K562 (cell line): ENCODE data around the gene GNG14. TPM values are rescaled to one million over a fixed set of nuclear protein-coding genes. Genes with fewer than 3 reads are reported as not detected.
A peak's percentile ranks its signal among the peaks of the same experiment; 100 is the strongest.

Experiments
- ESRRA ChIP-seq: fragments of 450-650 bp; IDR thresholded peaks from 2 replicates; pipeline ENCODE4 v1.6.1; 2014; ENCODE audit warnings: low read depth, mild to moderate bottlenecking, moderate library complexity, borderline replicate concordance
- ETV6 ChIP-seq, 3 experiments: fragments of 150-350 bp in 1 of 3; sonication (generic) in 1 of 3; formaldehyde crosslinking in 1 of 3; IDR thresholded peaks; 2 replicates each; pipeline versions ENCODE4 v1.6.1 to v1.8.0; 2014 to 2022; ENCODE audit warnings: borderline replicate concordance in 2 of 3, low read depth in 2 of 3, antibody characterized with exemption in 1 of 3, low read length in 1 of 3, mild to moderate bottlenecking in 1 of 3, missing genetic modification reagents in 1 of 3
- GTF2F1 ChIP-seq: IDR thresholded peaks from 2 replicates; pipeline ENCODE4 v1.6.1; 2011; ENCODE audit warnings: low read depth, low read length, improper control_type of control experiment
- LCOR ChIP-seq: sonication (generic); formaldehyde crosslinking; IDR thresholded peaks from 2 replicates; pipeline ENCODE4 v1.8.0; 2022; ENCODE audit warnings: mild to moderate bottlenecking, missing genetic modification reagents
- LEF1 ChIP-seq: fragments of 450-650 bp; IDR thresholded peaks from 2 replicates; pipeline ENCODE4 v1.6.1; 2016; ENCODE audit warnings: mild to moderate bottlenecking
- MAZ ChIP-seq, 2 experiments: fragments of 450-650 bp in 1 of 2; sonication (generic) in 1 of 2; formaldehyde crosslinking; IDR thresholded peaks in 1 of 2; conservative IDR thresholded peaks in 1 of 2; 2 replicates each; pipeline versions ENCODE4 v1.4.0 to v1.5.0; 2020; ENCODE audit warnings: mild to moderate bottlenecking in 1 of 2, missing genetic modification reagents in 1 of 2
- MYNN ChIP-seq, 2 experiments: sonication (generic); formaldehyde crosslinking in 1 of 2; IDR thresholded peaks; 2 replicates each; pipeline versions ENCODE4 v1.5.0 to v1.6.1; 2016 to 2020; ENCODE audit warnings: antibody characterized with exemption in 1 of 2, missing genetic modification reagents in 1 of 2
- PRDM10 ChIP-seq: fragments of 450-650 bp; IDR thresholded peaks from 2 replicates; pipeline ENCODE4 v1.6.1; 2018; ENCODE audit not compliant: partially characterized antibody
- SLC30A9 ChIP-seq: fragments of 250-450 bp; sonication (Bioruptor Pico); IDR thresholded peaks from 2 replicates; pipeline ENCODE4 v1.8.0; 2022; ENCODE audit warnings: mild to moderate bottlenecking, moderate library complexity
- TCF15 ChIP-seq: fragments of 250-450 bp; sonication (Bioruptor Pico); IDR thresholded peaks from 2 replicates; pipeline ENCODE4 v1.8.0; 2022; ENCODE audit warnings: moderate library complexity, mild to moderate bottlenecking, inconsistent platforms
- THRB ChIP-seq: fragments of 450-650 bp; formaldehyde crosslinking; conservative IDR thresholded peaks from 2 replicates; pipeline ENCODE4 v1.4.0; 2022; ENCODE audit warnings: mild to moderate bottlenecking, missing genetic modification characterization
- ZNF384 ChIP-seq: IDR thresholded peaks from 2 replicates; pipeline ENCODE4 v1.6.1; 2012; ENCODE audit warnings: low read depth, low read length, improper control_type of control experiment
- ZNF696 ChIP-seq: fragments of 250-450 bp; sonication (Bioruptor Pico); conservative IDR thresholded peaks from 2 replicates; pipeline ENCODE4 v1.4.0; 2020; ENCODE audit warnings: mild to moderate bottlenecking, moderate library complexity
- polyA plus RNA-seq, 8 experiments: library from polyadenylated mRNA; depleted of rRNA in 4 of 8; stranded (reverse) in 5 of 8; unstranded in 3 of 8; fragments of >200 nt; fragmentation: Nextera tagmentation in 2 of 8; fragmentation: Illumina TruSeq in 1 of 8; extraction: Ambion mirVana in 2 of 8; extraction: Trizol in 1 of 8; gene quantifications; 2 replicates each; pipeline versions ENCODE4 v1.2.1 to v1.2.3, GENCODE V29; 2011 to 2014; ENCODE audit warnings: inconsistent platforms in 1 of 8, missing spikeins in 1 of 8
- total RNA-seq, 7 experiments: library from RNA; depleted of rRNA in 6 of 7; stranded (reverse); fragments of >200 nt in 6 of 7; fragmentation: Illumina TruSeq in 2 of 7; extraction: Trizol in 2 of 7; gene quantifications; 2 replicates each; pipeline versions ENCODE4 v1.2.1 to v1.2.3, GENCODE V29; 2011 to 2021; ENCODE audit warnings: low replicate concordance in 1 of 7
- TF ChIP-seq, protein P1 (sequence below): fragments of 450-650 bp; IDR thresholded peaks from 2 replicates; pipeline ENCODE4 v1.6.1; 2016; ENCODE audit warnings: borderline replicate concordance
- TF ChIP-seq, protein P2 (sequence below): sonication (generic); formaldehyde crosslinking; IDR thresholded peaks from 2 replicates; pipeline ENCODE4 v1.8.0; 2022; ENCODE audit warnings: missing genetic modification reagents, mild to moderate bottlenecking, moderate library complexity, borderline replicate concordance
- TF ChIP-seq, protein P3 (sequence below): fragments of 450-650 bp; formaldehyde crosslinking; IDR thresholded peaks from 2 replicates; pipeline ENCODE4 v1.4.0; 2022; ENCODE audit warnings: missing genetic modification characterization

Gene GNG14
- total and polyA plus RNA-seq, 9 of the 15 experiments (the other 6 are each of a cell fraction or from before 2014, with no cell fraction given) = not detected

GRCh38 chr19:12670159-12670928 lies 17.5 kb upstream of the GNG14 start (continued):
- no peak for TF ChIP-seq TCF15
- no peak for TF ChIP-seq ETV6 (IDR thresholded peaks at IDR 0.05; ENCODE audit: borderline replicate concordance in 1 of 2, low read depth in 2 of 2, low read length in 1 of 2)
- no peak for TF ChIP-seq ETV6 (CRISPR knock-in tag; IDR thresholded peaks at IDR 0.05; ENCODE audit: borderline replicate concordance)
- TF ChIP-seq THRB (CRISPR knock-in tag) = 0 out of 2 replicates have a peak, but pooled peaks have one; percentile 16
- no peak for TF ChIP-seq LCOR (CRISPR knock-in tag)
- TF ChIP-seq LEF1 = no peak
- no peak for TF ChIP-seq ESRRA
- TF ChIP-seq, protein P1, sequence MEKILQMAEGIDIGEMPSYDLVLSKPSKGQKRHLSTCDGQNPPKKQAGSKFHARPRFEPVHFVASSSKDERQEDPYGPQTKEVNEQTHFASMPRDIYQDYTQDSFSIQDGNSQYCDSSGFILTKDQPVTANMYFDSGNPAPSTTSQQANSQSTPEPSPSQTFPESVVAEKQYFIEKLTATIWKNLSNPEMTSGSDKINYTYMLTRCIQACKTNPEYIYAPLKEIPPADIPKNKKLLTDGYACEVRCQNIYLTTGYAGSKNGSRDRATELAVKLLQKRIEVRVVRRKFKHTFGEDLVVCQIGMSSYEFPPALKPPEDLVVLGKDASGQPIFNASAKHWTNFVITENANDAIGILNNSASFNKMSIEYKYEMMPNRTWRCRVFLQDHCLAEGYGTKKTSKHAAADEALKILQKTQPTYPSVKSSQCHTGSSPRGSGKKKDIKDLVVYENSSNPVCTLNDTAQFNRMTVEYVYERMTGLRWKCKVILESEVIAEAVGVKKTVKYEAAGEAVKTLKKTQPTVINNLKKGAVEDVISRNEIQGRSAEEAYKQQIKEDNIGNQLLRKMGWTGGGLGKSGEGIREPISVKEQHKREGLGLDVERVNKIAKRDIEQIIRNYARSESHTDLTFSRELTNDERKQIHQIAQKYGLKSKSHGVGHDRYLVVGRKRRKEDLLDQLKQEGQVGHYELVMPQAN = no peak
- TF ChIP-seq ZNF696 (CRISPR knock-in tag) = no peak
- TF ChIP-seq GTF2F1 = no peak
- TF ChIP-seq, protein P2, sequence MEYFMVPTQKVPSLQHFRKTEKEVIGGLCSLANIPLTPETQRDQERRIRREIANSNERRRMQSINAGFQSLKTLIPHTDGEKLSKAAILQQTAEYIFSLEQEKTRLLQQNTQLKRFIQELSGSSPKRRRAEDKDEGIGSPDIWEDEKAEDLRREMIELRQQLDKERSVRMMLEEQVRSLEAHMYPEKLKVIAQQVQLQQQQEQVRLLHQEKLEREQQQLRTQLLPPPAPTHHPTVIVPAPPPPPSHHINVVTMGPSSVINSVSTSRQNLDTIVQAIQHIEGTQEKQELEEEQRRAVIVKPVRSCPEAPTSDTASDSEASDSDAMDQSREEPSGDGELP (CRISPR knock-in tag) = no peak
- TF ChIP-seq ZNF384 = no peak
- peak; percentile 73 for TF ChIP-seq PRDM10
- TF ChIP-seq, protein P3, sequence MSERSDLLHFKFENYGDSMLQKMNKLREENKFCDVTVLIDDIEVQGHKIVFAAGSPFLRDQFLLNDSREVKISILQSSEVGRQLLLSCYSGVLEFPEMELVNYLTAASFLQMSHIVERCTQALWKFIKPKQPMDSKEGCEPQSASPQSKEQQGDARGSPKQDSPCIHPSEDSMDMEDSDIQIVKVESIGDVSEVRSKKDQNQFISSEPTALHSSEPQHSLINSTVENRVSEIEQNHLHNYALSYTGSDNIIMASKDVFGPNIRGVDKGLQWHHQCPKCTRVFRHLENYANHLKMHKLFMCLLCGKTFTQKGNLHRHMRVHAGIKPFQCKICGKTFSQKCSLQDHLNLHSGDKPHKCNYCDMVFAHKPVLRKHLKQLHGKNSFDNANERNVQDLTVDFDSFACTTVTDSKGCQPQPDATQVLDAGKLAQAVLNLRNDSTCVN (CRISPR knock-in tag) = no peak
- TF ChIP-seq MAZ (CRISPR knock-in tag; conservative IDR thresholded peaks at IDR 0.05 in 1 of 2, IDR thresholded peaks at IDR 0.05 in 1 of 2) = 0 out of 4 replicates have a peak, but pooled peaks of 1 of the 2 experiments have one; percentile 27
- TF ChIP-seq SLC30A9 (CRISPR knock-in tag) = no peak
- peak; percentile 20; the same call in 1 of the 2 replicates for TF ChIP-seq MYNN (IDR thresholded peaks at IDR 0.05)
- TF ChIP-seq MYNN (CRISPR knock-in tag; IDR thresholded peaks at IDR 0.05) = no peak
